HEK293 (cell line): ENCODE results near the gene MVD.

Source experiments
- GLIS2 ChIP-seq: fragments of 450-650 bp; formaldehyde crosslinking; IDR thresholded peaks from 2 replicates; pipeline ENCODE4 v1.5.1; 2016; ENCODE audit warnings: missing biosample characterization, missing genetic modification characterization
- HOXD13 ChIP-seq: sonication (generic); formaldehyde crosslinking; IDR thresholded peaks from 2 replicates; pipeline ENCODE4 v1.8.0; 2022; ENCODE audit warnings: missing genetic modification reagents, borderline replicate concordance
- MZF1 ChIP-seq: fragments of 450-650 bp; formaldehyde crosslinking; IDR thresholded peaks from 2 replicates; pipeline ENCODE4 v1.5.1; 2017; ENCODE audit warnings: missing biosample characterization, missing genetic modification characterization, borderline replicate concordance
- PRDM4 ChIP-seq: fragments of 450-650 bp; formaldehyde crosslinking; IDR thresholded peaks from 2 replicates; pipeline ENCODE4 v1.5.1; 2017; ENCODE audit warnings: missing biosample characterization, missing genetic modification characterization
- PRDM6 ChIP-seq: fragments of 450-650 bp; formaldehyde crosslinking; IDR thresholded peaks from 2 replicates; pipeline ENCODE4 v1.5.1; 2017; ENCODE audit warnings: missing biosample characterization, missing genetic modification characterization
- RBAK ChIP-seq: fragments of 450-650 bp; formaldehyde crosslinking; IDR thresholded peaks from 2 replicates; pipeline ENCODE4 v1.5.1; 2016; ENCODE audit warnings: missing biosample characterization, missing genetic modification characterization
- SCRT2 ChIP-seq: fragments of 450-650 bp; formaldehyde crosslinking; IDR thresholded peaks from 2 replicates; pipeline ENCODE4 v1.5.1; 2016; ENCODE audit warnings: missing biosample characterization, missing genetic modification characterization
- YY2 ChIP-seq: fragments of 450-650 bp; formaldehyde crosslinking; IDR thresholded peaks from 2 replicates; pipeline ENCODE4 v1.5.1; 2016; ENCODE audit warnings: missing biosample characterization, missing genetic modification characterization
- ZBTB26 ChIP-seq: fragments of 450-650 bp; formaldehyde crosslinking; optimal IDR thresholded peaks from 2 replicates; pipeline ENCODE3; 2016; ENCODE audit warnings: missing biosample characterization, mild to moderate bottlenecking, missing genetic modification characterization
- ZBTB48 ChIP-seq: fragments of 450-650 bp; formaldehyde crosslinking; IDR thresholded peaks from 2 replicates; pipeline ENCODE4 v1.5.1; 2016; ENCODE audit warnings: missing biosample characterization, missing genetic modification characterization
- ZBTB8A ChIP-seq: fragments of 450-650 bp; formaldehyde crosslinking; IDR thresholded peaks from 2 replicates; pipeline ENCODE4 v1.5.1; 2016; ENCODE audit warnings: missing biosample characterization, missing genetic modification characterization
- ZNF221 ChIP-seq: fragments of 450-650 bp; formaldehyde crosslinking; IDR thresholded peaks from 2 replicates; pipeline ENCODE4 v1.5.1; 2017; ENCODE audit warnings: missing biosample characterization, missing genetic modification characterization, borderline replicate concordance
- ZNF274 ChIP-seq, 2 experiments: fragments of 200-500 bp in 1 of 2; fragments of 450-650 bp in 1 of 2; sonication (Bioruptor generic) in 1 of 2; formaldehyde crosslinking in 1 of 2; IDR thresholded peaks; 2 replicates each; pipeline versions ENCODE4 v1.5.1 to v1.6.1; 2014 to 2016; ENCODE audit warnings: borderline replicate concordance in 1 of 2, inconsistent platforms in 1 of 2, low read length in 1 of 2, missing biosample characterization in 1 of 2, missing genetic modification characterization in 1 of 2
- ZNF335 ChIP-seq: fragments of 450-650 bp; formaldehyde crosslinking; conservative IDR thresholded peaks from 2 replicates; pipeline ENCODE4 v1.5.1; 2016; ENCODE audit warnings: missing biosample characterization, missing genetic modification characterization
- ZNF423 ChIP-seq: fragments of 450-650 bp; formaldehyde crosslinking; IDR thresholded peaks from 2 replicates; pipeline ENCODE4 v1.5.1; 2016; ENCODE audit warnings: missing biosample characterization, missing genetic modification characterization
- ZNF449 ChIP-seq: fragments of 450-650 bp; formaldehyde crosslinking; IDR thresholded peaks from 2 replicates; pipeline ENCODE4 v1.5.1; 2017; ENCODE audit warnings: missing biosample characterization, mild to moderate bottlenecking, missing genetic modification characterization, moderate library complexity
- ZNF544 ChIP-seq: fragments of 450-650 bp; formaldehyde crosslinking; IDR thresholded peaks from 2 replicates; pipeline ENCODE4 v1.5.0; 2017; ENCODE audit warnings: missing biosample characterization, missing genetic modification characterization
- ZNF555 ChIP-seq: fragments of 450-650 bp; formaldehyde crosslinking; conservative IDR thresholded peaks from 2 replicates; pipeline ENCODE4 v1.5.1; 2017; ENCODE audit warnings: missing biosample characterization, mild to moderate bottlenecking, missing genetic modification characterization, inconsistent platforms
- ZNF585B ChIP-seq: fragments of 450-650 bp; formaldehyde crosslinking; IDR thresholded peaks from 2 replicates; pipeline ENCODE4 v1.5.1; 2016; ENCODE audit warnings: missing biosample characterization, missing genetic modification characterization
- ZNF660 ChIP-seq: fragments of 450-650 bp; IDR thresholded peaks from 2 replicates; pipeline ENCODE4 v1.5.1; 2018; ENCODE audit warnings: missing biosample characterization, mild to moderate bottlenecking, missing genetic modification characterization
- ZNF692 ChIP-seq: fragments of 450-650 bp; formaldehyde crosslinking; IDR thresholded peaks from 2 replicates; pipeline ENCODE4 v1.5.1; 2016; ENCODE audit warnings: missing biosample characterization, missing genetic modification characterization
- ZNF701 ChIP-seq: fragments of 450-650 bp; formaldehyde crosslinking; IDR thresholded peaks from 2 replicates; pipeline ENCODE4 v1.5.1; 2016; ENCODE audit warnings: missing biosample characterization, missing genetic modification characterization
- ZNF704 ChIP-seq: fragments of 450-650 bp; formaldehyde crosslinking; IDR thresholded peaks from 2 replicates; pipeline ENCODE4 v1.5.1; 2016; ENCODE audit warnings: missing biosample characterization, missing genetic modification characterization
- ZNF768 ChIP-seq: fragments of 450-650 bp; formaldehyde crosslinking; IDR thresholded peaks from 2 replicates; pipeline ENCODE4 v1.5.1; 2018; ENCODE audit warnings: missing biosample characterization, mild to moderate bottlenecking, missing genetic modification characterization
- ZNF830 ChIP-seq: fragments of 450-650 bp; IDR thresholded peaks from 2 replicates; pipeline ENCODE4 v1.5.0; 2018; ENCODE audit warnings: missing biosample characterization, missing genetic modification characterization, low read depth, mild to moderate bottlenecking, moderate library complexity
- ZNF843 ChIP-seq: fragments of 450-650 bp; formaldehyde crosslinking; IDR thresholded peaks from 2 replicates; pipeline ENCODE4 v1.5.1; 2016; ENCODE audit warnings: missing biosample characterization, missing genetic modification characterization
- ZXDB ChIP-seq: fragments of 450-650 bp; formaldehyde crosslinking; IDR thresholded peaks from 2 replicates; pipeline ENCODE4 v1.5.1; 2016; ENCODE audit warnings: missing biosample characterization, missing genetic modification characterization

The MVD gene

GRCh38 chr16:88685156-88686061 lies 22.5 kb upstream of the MVD start (continued):
- TF ChIP-seq ZNF423 (tag by site-specific recombination) (no peak), PRDM6 (tag by site-specific recombination) (no peak), ZNF843 (tag by site-specific recombination) (no peak), MZF1 (tag by site-specific recombination) (no peak), ZNF768 (tag by site-specific recombination) (no peak), ZNF221 (tag by site-specific recombination) (no peak), ZNF585B (tag by site-specific recombination) (no peak), ZNF704 (tag by site-specific recombination) (no peak), ZBTB48 (tag by site-specific recombination) (no peak), YY2 (tag by site-specific recombination) (no peak), HOXD13 (CRISPR knock-in tag) (no peak), RBAK (tag by site-specific recombination) (no peak), ZNF660 (tag by site-specific recombination) (0 out of 2 replicates have a peak, but pooled peaks have one; percentile 26), ZNF274 (IDR thresholded peaks at IDR 0.05; ENCODE audit: low read length) (no peak), ZNF274 (tag by site-specific recombination; IDR thresholded peaks at IDR 0.05; ENCODE audit: borderline replicate concordance) (no peak), ZNF544 (tag by site-specific recombination) (no peak), ZNF692 (tag by site-specific recombination) (peak; percentile 25; the same call in 1 of the 2 replicates), GLIS2 (peak; percentile 47; the same call in 1 of the 2 replicates), SCRT2 (tag by site-specific recombination) (no peak), ZBTB26 (tag by site-specific recombination) (no peak), ZNF335 (0 out of 2 replicates have a peak, but pooled peaks have one; percentile 16), ZNF449 (tag by site-specific recombination) (no peak), ZXDB (tag by site-specific recombination) (no peak), ZNF555 (tag by site-specific recombination) (no peak), PRDM4 (tag by site-specific recombination) (peak; percentile 84), ZBTB8A (tag by site-specific recombination) (no peak), ZNF830 (tag by site-specific recombination) (no peak), ZNF701 (no peak)
